DMS79 (cell line): ENCODE results near the gene PPP3R1.
A peak's percentile ranks its signal among the peaks of the same experiment; 100 is the strongest.

Source experiments
- DNase-seq: peaks from one replicate; lab custom pipeline; 2025; lab: John Stamatoyannopoulos, UW

The PPP3R1 gene

DNA sequence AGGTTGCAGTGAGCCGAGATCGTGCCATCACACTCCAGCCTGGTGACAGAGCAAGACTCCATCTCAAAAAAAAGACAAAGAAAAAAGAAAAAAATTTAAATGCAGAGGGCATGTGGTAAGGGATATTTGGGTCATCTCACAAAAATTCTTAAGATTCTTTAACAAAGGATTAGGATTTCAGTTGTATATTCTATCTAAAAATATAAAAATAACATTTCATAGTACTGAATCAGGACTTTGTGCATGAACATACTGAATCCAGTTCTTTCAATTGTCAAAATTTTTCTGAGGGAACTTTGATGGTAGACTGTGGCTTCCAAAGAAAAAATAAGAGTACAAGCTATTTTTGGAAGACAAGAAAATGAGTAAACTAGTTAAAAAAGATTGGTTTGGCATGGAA is 6.5 kb upstream of the PPP3R1 start:
- DNase-seq, result no peak

DNA sequence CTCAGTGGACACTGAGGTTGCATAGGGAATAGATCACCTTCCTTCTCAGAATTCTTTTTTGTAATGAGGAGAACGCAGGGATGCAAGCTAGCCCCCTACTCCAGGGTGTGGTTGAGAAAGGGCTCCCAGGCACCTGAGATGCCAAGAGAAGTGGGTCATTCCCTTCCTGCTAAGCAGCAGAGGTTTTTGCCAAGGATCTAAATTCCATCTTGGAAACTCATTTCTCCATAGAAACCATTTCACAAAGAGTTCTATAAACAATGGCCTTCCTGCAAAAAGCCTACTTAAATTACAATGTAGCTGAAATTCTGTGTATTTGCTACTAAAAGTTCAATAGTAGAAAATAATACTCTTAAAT is 3.7 kb upstream of the PPP3R1 start:
- DNase-seq, result no peak

DNA sequence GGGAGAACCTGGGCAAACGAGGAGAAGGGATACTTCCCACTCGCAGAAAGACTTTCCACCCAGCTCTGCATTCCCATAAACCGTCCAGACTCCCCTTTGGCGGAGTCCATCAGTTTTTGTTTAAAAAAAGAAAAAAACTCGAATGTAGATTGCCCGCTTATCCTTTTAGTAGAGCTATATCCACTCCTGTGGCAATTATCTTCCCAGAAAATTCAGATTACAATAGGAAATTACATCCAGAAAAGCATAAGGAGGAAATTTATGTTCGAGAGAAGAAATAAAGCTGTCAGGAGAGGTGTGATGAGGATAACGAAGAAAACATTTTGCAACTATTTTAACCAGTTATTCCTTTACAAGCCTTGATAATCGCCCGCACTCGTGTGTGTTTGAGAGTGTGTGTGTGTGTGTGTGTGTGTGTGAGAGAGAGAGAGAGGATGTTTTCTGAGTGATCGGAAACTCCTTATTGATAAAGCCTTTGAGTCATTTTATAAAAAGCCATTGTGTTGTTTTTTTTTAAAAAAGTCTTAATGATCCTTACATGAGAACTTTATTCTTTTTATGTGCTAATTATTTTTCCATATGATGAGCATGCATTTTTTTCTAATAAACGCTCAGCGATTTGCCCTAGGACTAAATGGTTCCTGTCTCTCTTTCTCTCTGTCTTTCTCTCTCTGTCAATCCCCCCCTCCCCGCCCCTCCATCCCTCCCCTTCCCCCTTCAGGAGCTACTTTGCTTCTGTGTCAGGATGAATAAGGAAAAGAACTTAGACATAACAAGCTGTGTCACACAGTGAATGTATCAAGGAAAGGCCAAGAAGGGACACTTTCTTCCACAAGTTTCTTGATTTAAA is 1.1 kb upstream of the PPP3R1 start:
- no peak for DNase-seq

- no peak for DNase-seq
Observed at GRCh38 chr2:68251855-68252399, 405 bp downstream of the PPP3R1 start.

- DNase-seq, result no peak
Observed at GRCh38 chr2:68251187-68251854, 1.0 kb downstream of the PPP3R1 start.

- DNase-seq, result peak; percentile 73
Observed at GRCh38 chr2:68250652-68251186, 1.6 kb downstream of the PPP3R1 start.

DNA sequence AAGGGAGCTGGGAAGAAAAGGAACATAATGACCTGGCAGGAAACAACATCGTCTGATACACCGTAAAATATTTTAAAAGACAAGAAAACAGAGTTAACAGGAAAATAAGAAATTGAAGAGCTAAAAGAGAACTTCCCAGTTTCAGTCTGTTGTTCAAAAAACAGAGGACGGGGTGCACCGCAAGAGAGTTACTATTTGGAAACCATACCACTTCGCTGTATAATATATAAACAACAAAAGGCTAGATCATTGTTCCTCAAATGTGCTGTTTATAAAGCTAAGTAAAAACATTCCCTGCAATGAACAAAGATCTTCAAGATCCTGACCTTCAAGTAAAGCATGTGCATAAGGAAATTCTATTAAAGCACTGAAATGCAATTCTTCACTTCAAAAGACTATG is 2.1 kb downstream of the PPP3R1 start:
- no peak for DNase-seq

DNA sequence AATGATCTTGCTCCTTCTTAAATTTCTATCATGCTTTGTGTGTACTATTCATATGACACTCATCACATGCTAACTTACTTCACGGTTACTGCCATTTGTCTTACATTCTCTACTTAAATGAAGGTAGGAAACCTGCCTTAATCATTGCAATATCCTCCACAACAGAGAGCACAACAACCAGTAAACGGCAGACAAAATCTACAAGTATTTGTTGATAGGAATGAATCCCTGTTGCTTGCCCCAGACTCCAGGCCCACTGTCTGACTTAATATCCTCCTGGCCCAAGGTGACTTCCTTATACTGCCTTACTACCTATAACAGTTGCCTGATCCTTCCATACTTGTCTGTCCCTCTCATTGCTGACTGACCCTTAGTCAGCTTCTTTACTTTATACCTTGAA is 3.5 kb downstream of the PPP3R1 start:
- DNase-seq, result no peak

DNA sequence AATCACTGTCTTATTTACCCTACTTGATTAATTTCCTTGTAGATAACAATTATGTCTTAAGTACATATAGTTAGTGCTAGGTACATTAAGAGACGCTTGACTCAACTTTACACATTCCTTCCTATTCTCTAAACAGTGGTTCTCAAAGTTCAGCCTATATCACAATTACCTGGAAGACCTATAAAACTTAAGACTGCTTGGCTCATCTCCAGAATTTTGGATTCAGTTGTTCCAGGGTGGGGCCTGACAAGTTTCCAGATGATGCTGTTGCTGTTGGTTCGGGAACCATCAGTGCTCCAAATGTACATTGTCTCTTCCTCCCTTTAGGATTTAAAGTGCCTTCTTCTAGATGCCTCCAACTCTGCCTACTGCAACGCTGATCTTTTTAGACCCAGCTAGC is 4.0 kb downstream of the PPP3R1 start:
- no peak for DNase-seq

- DNase-seq, result no peak
Observed at GRCh38 chr2:68246396-68246795, 5.9 kb downstream of the PPP3R1 start.

DNA sequence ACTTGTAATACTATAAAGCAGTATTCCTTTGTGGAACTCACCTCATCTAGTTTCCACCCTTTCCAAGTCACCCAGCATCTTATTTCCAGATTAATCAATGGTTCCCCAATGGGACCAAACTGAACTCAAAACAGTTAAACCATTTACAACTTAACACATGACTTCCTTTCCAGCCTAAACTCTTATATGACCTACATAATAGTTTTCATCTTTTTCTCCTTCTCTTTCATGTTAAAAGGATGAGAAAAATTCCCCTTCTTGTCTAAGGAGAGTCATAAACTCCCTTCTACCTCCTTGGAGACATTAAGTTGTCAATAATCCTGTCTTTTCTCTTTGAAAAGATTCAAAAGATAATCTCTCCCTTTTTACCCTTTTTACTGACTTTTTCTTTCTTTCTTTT is 6.7 kb downstream of the PPP3R1 start:
- DNase-seq, result no peak

DNA sequence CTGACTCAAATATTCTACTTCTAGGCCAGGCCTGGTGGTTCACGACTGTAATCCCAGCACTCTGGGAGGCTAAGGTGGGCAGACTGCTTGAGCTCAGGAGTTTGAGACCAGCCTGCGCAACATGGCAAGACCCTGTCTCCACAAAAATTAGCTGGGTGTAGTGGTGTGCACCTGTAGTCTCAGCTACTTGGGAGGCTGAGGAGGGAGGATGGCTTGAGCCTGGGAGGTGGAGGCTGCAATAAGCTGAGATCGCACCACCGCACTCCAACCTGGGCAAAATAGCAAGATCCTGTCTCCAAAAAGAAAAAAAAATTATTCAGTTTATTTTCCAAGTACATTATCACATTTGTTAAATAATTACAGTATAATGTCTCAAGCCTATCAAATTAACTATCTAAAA is 7.3 kb downstream of the PPP3R1 start:
- no peak for DNase-seq

DNA sequence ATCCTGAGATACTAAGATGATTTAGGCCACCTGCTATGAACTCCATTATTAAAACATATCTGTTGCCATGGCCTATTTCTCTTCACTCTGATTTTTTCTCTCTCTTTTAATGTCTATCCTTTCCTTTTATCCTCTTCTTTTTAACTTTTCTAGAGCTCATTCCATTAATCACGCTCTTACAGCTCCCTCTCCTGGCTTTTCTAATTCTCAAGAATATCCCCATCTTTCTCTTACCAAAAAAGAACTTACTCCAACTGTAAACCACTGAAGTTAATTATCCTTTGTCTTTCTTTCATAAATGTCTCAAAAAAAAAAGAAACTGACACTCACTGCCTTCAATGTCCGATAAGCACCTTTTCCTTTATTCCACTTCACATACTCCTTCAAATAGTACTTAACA is 7.9 kb downstream of the PPP3R1 start:
- no peak for DNase-seq

DNA sequence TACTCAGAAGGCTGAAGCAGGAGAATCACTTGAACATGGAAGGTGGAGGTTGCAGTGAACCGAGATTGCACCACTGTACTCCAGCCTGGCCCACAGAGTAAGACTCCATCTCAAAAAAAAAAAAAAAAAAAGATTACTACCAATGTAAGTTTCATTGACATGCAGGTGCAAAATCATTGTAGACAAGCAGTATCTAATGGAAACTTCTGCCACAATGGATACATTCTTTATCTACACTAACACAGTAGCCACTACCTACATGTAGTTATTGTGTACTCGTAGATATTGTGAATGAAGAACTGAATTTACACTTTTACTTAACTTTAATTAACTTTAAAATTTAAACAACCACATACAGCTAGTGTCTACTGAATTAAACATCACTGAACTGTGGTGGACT is 10.6 kb downstream of the PPP3R1 start:
- no peak for DNase-seq

DNA sequence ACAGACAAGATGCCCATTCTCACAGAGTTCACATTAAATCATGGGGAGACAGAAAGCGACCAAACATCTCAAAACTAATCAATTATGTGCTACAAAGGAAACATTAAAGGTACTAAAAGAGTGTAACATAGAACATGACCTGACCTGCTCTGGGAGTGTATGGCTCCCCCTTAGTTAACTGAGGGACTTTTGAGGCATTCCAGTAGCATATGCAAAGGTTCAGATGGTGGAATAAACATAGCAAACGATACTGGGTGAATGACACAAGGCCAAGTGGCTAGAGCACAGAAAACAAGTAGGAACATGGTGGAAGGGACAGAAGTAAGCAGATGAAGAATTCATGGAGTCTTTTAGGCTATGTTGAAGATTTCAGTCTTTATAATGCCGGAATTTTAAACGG is 11.9 kb downstream of the PPP3R1 start:
- no peak for DNase-seq

DNA sequence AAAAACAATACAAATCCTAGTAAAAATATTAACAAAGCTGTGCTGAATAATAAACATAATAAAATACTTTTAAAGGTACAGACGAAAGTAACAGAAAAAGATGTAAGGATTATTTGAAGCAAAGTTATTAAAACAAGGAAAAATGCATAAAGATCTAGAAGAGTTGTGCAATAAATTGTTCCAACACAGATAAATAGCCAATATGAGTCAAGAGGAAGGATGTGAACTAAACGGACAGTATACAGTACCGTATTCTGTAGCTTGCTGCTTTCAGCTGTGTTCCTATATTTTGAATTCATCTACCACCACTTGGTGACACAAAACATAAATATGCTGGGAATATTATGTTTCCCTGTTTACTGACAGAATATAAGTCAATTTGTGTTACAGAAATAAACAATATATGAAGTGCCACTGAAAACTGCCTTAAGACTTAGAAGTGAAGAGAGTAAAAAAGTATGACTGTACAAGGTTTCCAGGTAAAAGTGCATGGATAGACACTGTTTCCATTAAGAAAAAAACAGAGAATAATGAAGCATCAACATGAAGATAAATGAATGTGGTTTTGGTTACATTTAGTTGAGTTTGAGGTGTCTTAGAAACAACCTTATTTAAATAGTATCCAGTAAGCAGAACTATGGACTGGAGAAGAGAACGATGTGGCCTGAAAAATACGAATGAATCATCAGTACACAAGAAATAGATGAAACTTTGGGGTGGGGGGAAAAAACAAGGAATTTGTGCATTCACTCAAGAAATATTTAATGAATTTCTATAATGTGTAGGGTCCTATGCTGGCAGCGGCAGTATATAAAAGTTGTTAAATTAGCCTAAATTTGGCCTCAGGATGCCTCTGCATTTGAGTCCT is 13.1 kb downstream of the PPP3R1 start:
- no peak for DNase-seq

DNA sequence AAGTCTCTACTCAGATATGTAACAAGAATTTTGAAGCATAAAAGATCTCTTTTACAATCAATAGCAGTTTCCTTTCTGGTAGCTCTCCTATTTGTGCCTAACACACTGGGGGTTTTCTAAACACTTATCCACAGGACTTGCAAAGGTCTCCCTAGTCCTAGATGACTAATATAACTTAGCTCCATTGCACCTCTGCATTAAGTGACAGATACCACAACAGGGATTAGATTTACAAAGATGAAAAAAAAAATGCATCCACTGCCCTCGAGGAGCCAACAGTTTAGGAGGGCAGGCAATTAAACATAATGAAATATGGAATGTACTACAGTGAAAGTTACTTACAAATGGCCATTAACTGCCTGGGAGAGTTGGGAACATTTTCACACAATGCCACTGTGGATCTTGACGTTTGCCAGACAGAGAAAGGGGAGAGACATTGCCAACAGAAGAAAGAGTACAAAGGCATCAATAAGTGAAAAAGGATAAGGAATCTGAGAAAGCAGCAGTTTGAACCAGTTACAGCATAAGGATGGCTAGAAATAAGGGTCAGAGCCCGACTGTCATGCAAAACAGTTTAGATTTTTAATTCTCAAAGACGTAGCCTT is 14.3 kb downstream of the PPP3R1 start:
- no peak for DNase-seq

DNA sequence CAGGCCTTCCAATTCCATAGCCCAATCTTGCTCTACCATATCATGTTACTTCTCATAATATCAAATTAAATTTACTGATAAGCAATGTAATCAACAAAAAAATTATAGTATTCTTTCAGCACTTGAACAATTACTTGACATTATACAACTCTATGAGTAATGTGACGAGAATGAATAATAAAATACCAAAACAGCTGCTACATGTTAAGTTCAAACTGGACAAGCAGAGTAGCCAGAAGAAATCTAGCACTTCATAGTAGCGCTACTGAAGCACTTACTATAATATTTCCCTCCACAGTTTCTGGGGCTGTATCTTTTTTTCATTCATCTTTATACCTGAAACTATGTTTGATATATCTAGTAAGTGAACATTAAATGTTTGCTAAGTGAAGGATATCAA is 14.9 kb downstream of the PPP3R1 start:
- no peak for DNase-seq

DNA sequence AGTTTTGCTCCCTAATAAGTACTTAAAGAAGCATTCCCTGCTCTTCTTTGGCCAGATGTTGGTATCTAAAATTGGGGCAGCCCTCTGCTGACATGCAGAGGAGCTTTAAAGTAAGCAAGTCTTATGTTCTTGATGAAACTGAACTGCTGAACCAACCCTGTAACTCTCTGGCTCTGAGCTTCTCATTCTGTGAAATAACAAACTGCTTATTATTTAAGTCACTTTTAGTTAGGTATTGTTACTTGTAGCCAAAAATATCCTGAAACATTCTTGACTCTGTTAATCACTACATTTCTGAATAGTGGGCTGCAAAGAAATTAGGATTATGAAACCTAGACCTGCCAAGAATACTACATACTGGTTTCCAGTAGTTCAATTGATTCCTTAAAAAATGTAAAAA is 15.5 kb downstream of the PPP3R1 start:
- no peak for DNase-seq

DNA sequence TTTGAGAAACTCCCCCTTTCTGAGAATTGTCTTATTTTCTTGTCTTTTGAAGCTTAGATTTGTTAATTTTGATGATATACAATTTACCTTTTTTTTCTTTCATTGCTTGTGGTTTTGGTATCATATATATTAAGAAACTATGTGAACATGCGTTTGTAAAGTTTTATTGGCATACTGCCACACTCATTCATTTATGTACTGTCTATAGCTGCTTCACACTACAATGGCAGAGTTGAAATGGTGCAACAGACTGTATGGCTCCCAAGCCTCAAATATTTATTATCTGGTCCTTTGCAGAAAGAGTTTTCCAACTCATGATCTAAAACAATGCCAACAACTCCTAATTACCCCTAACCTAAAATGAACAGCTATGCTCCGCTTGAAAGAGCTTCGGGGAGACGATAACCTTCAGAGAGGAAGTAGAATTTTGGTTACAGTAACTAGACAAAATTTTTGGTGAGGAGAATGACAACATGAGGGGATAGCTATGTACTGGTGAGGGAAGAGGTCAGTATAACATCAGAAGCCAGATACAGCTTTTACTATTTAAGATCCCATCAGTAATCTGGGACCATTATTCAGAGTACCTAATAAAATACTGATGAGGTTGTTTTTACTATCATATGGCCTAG is 16.1 kb downstream of the PPP3R1 start:
- no peak for DNase-seq

DNA sequence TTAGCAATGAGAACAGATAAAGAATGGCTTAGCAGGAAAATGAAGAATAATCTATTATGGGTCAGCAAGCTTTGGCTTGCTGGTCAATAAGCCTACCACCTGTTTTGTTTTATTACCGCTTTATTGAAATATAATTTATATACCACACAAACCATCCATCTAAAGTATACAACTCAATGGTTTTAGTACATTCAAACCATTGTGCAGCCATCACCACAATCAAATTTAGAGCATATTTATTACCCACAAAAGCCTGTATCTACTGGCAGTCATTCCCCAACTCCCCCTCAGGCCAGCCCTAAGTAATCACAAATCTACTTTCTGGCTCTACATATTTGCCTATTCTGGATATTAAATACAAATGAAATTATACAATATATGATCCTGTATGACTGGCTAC is 17.2 kb downstream of the PPP3R1 start:
- DNase-seq, result no peak
